ENCODE measurements around the gene MTX3. TPM values are rescaled to one million over a fixed set of nuclear protein-coding genes. Genes with fewer than 3 reads are reported as not detected.

Gene MTX3
- polyA plus RNA-seq, 3 donors = 0.43 to 2.4 (median 0.68) TPM

DNA sequence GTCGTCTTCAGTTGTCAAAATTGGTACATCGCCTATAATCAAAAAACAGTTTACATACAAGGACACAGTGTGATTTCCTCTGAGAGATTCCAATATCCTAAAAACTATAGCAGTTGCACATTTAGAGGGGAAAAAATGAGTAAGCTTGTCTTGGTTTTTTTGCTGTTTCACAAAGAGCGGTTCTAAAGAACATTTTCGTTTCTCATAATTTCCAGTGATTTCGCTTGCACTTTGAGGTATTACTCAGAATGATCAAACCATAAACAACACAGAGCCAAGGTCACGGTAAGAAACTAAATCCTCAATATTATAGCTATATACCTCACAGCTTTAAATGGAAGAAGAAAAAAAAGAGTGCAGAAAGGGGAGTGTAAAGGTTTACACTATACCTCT, 861 bp downstream of the MTX3 start:
- Histone ChIP-seq H4K20me1 (ENCODE audit: insufficient read depth, low read length) (no peaks in the 10 kb centered on the region), H2AFZ (ENCODE audit: insufficient read depth, low read depth, low read length, poor library complexity, severe bottlenecking) (peak overlapping the region; percentile 96), H3K27me3 (ENCODE audit: control insufficient read depth in 2 of 2, insufficient read depth in 2 of 2, low read length in 2 of 2) (no peaks in the 10 kb centered on the region), H3K9ac (ENCODE audit: insufficient read depth, low read length, poor library complexity, severe bottlenecking) (no peak overlapping the region), H3K4me1 (ENCODE audit: control insufficient read depth in 1 of 2, insufficient read depth in 2 of 2, low read length in 2 of 2) (peaks cover 15% of the 10 kb centered on the region in 2 donors), H3K27ac (ENCODE audit: low read depth in 1 of 2, low read length in 2 of 2) (no peak overlapping the region), H3K79me2 (ENCODE audit: insufficient read depth, low read length) (no peaks in the 10 kb centered on the region), H3K9me3 (replicated peaks in 1 of 2; ENCODE audit: control insufficient read depth in 1 of 2, insufficient read depth in 1 of 2, low read length in 2 of 2) (no peaks in the 10 kb centered on the region), H3K4me2 (replicated peaks; ENCODE audit: extremely low read depth, low read length, poor library complexity, severe bottlenecking) (peak overlapping the region; percentile 85), H3K36me3 (replicated peaks in 1 of 2; ENCODE audit: control insufficient read depth in 1 of 2, insufficient read depth in 2 of 2, low read length in 2 of 2) (peaks cover 13 to 33% of the 10 kb centered on the region in 2 donors), H3K4me3 (replicated peaks in 1 of 3; ENCODE audit: low read depth in 2 of 3, low read length in 3 of 3) (peak overlapping the region; percentile 46 to 84 (median 76))
- H3K36me3 Mint-ChIP-seq = peaks cover 30 to 31% of the 10 kb centered on the region in 2 donors
- no peak for DNase-seq
- peak overlapping the region; percentile 87 to 89 for H3K4me3 Mint-ChIP-seq
- H3K4me1 Mint-ChIP-seq = peaks cover 14% of the 10 kb centered on the region
- intact Hi-C loops (cut with micrococcal nuclease) = no loop called here
- TF ChIP-seq, protein P1, sequence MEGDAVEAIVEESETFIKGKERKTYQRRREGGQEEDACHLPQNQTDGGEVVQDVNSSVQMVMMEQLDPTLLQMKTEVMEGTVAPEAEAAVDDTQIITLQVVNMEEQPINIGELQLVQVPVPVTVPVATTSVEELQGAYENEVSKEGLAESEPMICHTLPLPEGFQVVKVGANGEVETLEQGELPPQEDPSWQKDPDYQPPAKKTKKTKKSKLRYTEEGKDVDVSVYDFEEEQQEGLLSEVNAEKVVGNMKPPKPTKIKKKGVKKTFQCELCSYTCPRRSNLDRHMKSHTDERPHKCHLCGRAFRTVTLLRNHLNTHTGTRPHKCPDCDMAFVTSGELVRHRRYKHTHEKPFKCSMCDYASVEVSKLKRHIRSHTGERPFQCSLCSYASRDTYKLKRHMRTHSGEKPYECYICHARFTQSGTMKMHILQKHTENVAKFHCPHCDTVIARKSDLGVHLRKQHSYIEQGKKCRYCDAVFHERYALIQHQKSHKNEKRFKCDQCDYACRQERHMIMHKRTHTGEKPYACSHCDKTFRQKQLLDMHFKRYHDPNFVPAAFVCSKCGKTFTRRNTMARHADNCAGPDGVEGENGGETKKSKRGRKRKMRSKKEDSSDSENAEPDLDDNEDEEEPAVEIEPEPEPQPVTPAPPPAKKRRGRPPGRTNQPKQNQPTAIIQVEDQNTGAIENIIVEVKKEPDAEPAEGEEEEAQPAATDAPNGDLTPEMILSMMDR (IDR thresholded peaks at IDR 0.05) = no peak
- 83% methylated on average over 1 of the region's 6 CpGs for WGBS (ENCODE audit: insufficient coverage)
- H3K27ac Mint-ChIP-seq = peak overlapping the region in 1 of 7 donors; percentile 20
- peaks cover 4 to 12% (median 9%) of the 10 kb centered on the region in 7 donors for H3K9me3 Mint-ChIP-seq
- H3K27me3 Mint-ChIP-seq (ENCODE audit: low read depth in 3 of 3) = peaks cover 0 to 5% (median 0%) of the 10 kb centered on the region in 3 donors

GRCh38 chr5:79986260-79986659, 4.8 kb downstream of the MTX3 start:
- peaks cover 9% of the 10 kb centered on the region for H3K4me1 Mint-ChIP-seq
- Histone ChIP-seq H2AFZ (ENCODE audit: insufficient read depth, low read depth, low read length, poor library complexity, severe bottlenecking) (no peak overlapping the region), H3K9ac (ENCODE audit: insufficient read depth, low read length, poor library complexity, severe bottlenecking) (no peak overlapping the region), H3K79me2 (ENCODE audit: insufficient read depth, low read length) (no peaks in the 10 kb centered on the region), H3K4me2 (replicated peaks; ENCODE audit: extremely low read depth, low read length, poor library complexity, severe bottlenecking) (no peak overlapping the region), H3K27ac (ENCODE audit: low read depth in 1 of 2, low read length in 2 of 2) (no peak overlapping the region), H3K4me3 (replicated peaks in 1 of 3; ENCODE audit: low read depth in 2 of 3, low read length in 3 of 3) (no peak overlapping the region), H3K27me3 (ENCODE audit: control insufficient read depth in 2 of 2, insufficient read depth in 2 of 2, low read length in 2 of 2) (no peaks in the 10 kb centered on the region), H3K4me1 (ENCODE audit: control insufficient read depth in 1 of 2, insufficient read depth in 2 of 2, low read length in 2 of 2) (peaks cover 9 to 10% of the 10 kb centered on the region in 2 donors), H3K9me3 (replicated peaks in 1 of 2; ENCODE audit: control insufficient read depth in 1 of 2, insufficient read depth in 1 of 2, low read length in 2 of 2) (no peaks in the 10 kb centered on the region), H4K20me1 (ENCODE audit: insufficient read depth, low read length) (no peaks in the 10 kb centered on the region), H3K36me3 (replicated peaks in 1 of 2; ENCODE audit: control insufficient read depth in 1 of 2, insufficient read depth in 2 of 2, low read length in 2 of 2) (peaks cover 36 to 63% of the 10 kb centered on the region in 2 donors)
- TF ChIP-seq, protein P1 (IDR thresholded peaks at IDR 0.05) = no peak
- intact Hi-C loops (cut with micrococcal nuclease) = loop anchor here in 1 of 2 donors (10.0 kb wide), 1 partner anchor 89 kb away; no protein-coding TSS in a partner anchor
- no peak for DNase-seq
- H3K27ac Mint-ChIP-seq = no peak overlapping the region
- H3K27me3 Mint-ChIP-seq (ENCODE audit: low read depth in 3 of 3) = no peaks in the 10 kb centered on the region
- no peak overlapping the region for H3K4me3 Mint-ChIP-seq
- peaks cover 60 to 61% of the 10 kb centered on the region in 2 donors for H3K36me3 Mint-ChIP-seq
- H3K9me3 Mint-ChIP-seq = peaks cover 0 to 3% (median 2%) of the 10 kb centered on the region in 7 donors
